Skin epidermis (tissue), 12 donors: ENCODE results near the gene TERT.
"Not testable (repeated sequence)": the region's sequence is repeated elsewhere in the genome, so short reads cannot be mapped to it uniquely, and the experiment has no call there.

Experiments used
- H3K27ac ChIP-seq, 21 experiments: fragments of 200-600 bp; sonication (generic) in 11 of 21; one replicate each; pipeline ENCODE4 v1.5.0; 2020; ENCODE audit warnings: mild to moderate bottlenecking in 3 of 21, inconsistent platforms in 2 of 21, moderate library complexity in 2 of 21
- H3K4me3 ChIP-seq, 7 experiments: fragments of 200-600 bp; sonication (generic) in 2 of 7; one replicate each; pipeline ENCODE4 v1.5.0; 2020; ENCODE audit warnings: inconsistent platforms in 2 of 7, mild to moderate bottlenecking in 2 of 7, moderate library complexity in 1 of 7

Gene TERT

DNA sequence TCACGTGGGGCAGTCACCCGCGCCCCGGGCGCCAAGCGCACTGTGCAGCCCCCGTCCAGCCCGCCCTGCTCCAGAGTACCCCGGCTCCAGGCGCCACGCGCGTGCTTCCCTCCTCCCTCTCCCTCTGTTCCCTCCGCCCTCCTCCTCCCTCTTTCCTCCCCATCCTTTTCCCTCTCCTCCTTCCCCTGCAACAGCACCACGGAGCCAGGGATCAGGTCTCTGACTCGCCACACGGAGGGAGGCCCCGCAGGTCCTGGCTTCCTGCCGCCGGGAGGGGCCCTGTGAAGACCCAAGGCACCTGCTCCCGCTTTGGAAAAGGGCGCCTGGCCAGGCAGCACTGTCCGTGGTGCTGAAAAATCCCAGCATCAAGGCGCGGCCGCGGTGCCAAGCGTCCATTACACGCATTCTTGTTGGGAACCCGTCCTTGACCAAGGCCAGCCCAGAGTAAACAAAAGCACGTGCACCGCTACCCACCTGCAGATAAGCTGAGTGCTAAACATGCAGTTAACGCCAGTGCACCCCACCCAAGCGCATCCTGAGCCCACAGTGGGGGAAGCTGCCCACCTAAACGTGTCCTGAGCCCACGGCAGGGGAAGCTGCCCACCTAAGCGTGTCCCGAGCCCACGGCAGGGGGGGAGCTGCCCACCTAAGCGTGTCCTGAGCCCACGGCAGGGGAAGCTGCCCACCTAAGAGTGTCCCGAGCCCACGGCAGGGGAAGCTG is 48.0 kb downstream of the TERT start:
- H3K27ac ChIP-seq, result no peak overlapping the region
- no peak overlapping the region for H3K4me3 ChIP-seq

DNA sequence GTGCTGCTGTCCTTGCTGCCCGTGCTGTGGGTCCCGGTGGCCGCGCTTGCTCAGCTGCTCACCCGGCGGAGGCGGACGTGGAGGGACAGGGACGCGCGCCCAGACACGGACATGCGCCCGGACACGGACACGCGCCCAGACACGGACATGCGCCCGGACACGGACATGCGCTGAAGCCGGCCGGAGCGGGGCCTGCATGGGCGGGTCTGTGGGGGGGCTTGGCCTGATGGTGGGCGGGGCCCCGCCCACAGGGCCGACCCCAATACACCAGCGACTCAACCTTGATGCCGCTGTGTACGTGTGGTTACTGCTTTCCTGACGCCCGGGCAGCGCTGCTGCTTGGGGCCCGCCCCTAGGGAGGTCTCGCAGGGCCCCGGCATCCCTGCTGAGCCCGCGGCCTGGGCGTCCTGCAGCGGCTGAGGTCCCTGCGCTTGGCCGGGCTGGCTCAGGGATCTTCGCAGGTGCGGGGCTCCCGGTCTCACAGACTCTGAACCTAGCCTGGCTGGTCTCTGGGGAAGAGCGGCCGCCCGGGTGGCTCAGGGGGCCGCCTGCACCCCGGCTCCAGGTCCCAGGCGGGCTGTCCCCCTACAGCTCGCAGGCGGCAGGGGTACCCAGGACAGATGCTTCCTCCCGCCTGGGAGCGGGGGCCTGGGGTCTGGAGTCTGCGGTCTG is 48.8 kb downstream of the TERT start:
- no peak overlapping the region for H3K27ac ChIP-seq
- no peak overlapping the region for H3K4me3 ChIP-seq

DNA sequence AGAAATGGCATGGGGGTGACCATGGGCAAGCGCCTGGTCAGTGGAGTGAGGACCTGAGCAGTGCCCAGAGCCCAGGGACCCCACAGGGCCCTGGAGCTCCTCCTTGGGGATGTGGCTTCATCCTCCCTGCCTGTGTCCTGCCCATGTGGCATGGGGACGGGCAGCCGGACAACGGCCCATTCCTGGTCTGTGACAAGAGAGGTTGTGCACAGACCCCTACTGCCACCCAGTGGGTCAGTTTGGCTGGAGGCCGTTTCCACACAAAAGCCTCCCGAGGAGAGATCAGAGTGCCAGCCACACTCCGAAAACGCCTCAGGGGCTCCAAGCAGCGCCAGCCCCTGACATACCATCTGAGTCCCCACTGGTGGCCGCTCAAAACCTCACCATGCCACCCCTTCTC is 49.9 kb downstream of the TERT start:
- Histone ChIP-seq H3K4me3 (no peak overlapping the region), H3K27ac (no peak overlapping the region)

DNA sequence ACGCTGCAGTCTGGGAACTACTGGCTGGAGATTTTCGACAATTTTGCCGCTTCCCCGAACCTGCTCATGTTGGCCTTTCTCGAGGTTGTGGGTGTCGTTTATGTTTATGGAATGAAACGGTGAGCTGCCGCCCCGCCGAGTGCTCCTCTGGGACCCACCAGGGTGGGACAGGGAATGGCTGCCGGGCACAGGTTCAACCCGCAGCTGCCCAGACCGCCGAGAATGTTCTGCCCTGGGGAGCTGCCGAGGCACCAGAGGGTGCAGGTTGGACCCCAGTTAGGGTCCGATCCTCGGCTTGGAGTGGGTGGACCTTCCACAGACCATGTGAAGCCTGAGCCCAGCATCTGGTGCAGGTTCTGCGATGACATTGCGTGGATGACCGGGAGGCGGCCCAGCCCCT is 50.6 kb downstream of the TERT start:
- Histone ChIP-seq H3K4me3 (no peak overlapping the region), H3K27ac (no peak overlapping the region)

DNA sequence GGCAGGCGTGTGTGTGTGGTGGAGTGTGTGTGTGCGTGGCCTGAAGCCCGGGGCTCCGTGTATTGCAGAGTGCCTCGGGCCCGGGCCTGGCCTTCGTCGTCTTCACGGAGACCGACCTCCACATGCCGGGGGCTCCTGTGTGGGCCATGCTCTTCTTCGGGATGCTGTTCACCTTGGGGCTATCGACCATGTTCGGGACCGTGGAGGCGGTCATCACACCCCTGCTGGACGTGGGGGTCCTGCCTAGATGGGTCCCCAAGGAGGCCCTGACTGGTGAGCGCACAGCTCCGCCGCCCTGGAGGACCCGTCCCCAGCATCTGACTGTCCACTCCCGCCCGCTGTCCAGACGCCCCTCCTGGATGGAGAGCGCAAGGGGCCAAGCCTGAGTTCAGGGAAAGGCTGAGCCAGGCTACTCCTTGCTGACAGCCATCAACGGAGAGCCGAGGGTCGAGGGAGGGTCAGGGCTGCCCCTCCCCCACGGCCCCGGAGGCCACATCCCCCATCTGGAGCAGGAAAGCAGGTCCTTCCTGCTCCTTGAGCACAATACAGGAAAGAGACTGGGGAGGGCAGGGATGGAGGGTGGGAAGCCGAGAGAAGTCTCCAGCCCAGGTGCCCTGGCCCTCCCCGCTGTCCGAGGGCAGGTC is 51.3 kb downstream of the TERT start:
- H3K4me3 ChIP-seq, result no peak overlapping the region
- H3K27ac ChIP-seq, result no peak overlapping the region

DNA sequence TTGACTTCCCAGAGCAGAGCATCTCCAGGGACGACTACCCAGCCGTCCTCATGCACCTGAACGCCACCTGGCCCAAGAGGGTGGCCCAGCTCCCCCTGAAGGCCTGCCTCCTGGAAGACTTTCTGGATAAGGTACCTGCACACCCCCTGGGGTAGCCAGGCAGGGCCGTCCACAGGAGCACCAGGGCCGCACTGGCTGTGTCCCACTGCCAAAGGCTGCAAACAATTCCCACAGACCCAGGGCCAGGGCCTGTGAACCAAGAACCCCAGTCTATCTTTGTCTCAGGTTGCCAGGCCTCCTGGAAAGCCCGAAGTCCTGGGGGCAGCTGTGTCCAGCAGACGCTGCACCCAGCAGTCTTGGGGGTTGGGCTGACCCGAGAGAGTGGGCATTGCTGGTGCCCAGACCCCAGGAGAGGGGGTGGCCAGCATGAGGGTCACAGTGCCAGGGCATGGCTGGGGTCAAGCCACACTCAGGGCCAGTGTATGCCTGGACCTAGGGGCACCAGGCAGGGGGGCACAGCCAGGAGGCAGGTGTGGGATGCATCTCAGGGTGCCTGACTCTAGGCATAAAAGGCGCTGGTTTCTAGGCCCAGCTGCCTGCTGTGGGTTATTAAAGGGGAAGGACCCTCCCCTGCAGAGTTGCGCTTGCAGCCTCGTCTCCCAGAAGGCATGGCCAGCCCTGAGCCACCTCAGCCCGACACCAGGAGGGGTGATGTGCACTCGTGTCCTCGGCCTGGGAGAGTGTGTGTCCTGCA is 52.0 kb downstream of the TERT start:
- no peak overlapping the region for H3K27ac ChIP-seq
- no peak overlapping the region for H3K4me3 ChIP-seq

DNA sequence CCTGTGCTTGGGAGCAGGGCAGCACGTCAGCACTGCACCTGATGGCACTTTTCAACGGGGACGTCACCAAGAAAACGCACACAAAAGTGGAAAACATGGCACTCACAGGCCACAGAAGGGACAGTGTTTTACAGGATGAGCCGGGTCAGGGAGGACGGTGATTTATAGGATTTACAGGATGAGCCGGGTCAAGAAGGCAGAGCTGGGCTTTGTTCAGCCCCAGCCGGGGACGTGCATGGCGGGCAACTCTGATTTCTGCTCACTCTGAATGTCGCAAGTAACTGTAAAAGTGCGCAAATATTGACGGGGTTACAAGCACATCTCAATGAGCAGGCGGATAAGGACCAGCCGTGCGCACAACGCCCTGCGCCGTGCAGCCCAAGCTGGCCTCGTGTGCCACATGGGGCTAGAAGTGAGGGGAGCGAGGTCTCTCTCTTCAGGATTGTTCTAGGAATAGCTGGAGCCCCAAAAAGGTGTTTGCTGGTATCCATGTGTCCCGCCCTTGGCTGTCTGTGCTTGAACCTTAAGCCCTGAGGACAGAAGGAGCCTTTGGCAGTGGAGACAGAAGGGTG is 53.3 kb downstream of the TERT start:
- Histone ChIP-seq H3K4me3 (no peak overlapping the region), H3K27ac (no peak overlapping the region)

DNA sequence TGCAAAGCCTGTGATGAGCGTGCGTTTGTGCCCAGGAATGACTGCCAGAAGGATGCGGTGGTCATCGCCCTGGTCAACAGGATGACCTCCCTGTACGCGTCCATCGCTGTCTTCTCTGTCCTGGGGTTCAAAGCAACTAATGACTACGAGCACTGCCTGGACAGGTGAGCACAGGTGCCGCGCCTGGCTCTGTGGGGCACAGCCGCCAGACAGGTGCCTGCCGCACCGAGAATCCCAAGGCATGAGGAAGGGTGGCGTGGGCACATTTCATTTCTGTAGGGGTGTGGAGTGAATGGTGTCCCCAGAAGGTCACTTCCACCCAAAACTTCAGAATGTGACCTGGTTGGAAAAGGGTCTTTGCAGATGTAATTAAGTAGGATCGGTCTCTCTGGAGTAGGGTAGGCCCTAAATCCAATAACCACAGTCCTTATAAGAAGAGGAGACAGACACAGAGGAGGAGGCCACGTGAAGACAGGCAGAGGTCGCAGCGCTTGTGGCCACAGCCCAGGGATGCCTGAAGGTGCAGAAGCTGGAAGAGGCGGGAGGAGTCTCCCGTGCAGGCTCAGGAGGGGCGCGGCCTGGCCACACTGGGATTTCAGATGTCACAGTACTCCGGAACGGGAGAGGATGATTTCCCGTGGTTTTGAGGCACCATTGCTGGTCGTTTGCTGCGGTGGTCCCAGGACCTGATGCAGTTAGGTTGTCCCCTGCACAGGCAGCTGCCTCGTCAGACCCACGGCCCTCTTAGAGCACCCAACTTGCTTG is 54.2 kb downstream of the TERT start:
- H3K4me3 ChIP-seq, result no peak overlapping the region
- H3K27ac ChIP-seq, result no peak overlapping the region

DNA sequence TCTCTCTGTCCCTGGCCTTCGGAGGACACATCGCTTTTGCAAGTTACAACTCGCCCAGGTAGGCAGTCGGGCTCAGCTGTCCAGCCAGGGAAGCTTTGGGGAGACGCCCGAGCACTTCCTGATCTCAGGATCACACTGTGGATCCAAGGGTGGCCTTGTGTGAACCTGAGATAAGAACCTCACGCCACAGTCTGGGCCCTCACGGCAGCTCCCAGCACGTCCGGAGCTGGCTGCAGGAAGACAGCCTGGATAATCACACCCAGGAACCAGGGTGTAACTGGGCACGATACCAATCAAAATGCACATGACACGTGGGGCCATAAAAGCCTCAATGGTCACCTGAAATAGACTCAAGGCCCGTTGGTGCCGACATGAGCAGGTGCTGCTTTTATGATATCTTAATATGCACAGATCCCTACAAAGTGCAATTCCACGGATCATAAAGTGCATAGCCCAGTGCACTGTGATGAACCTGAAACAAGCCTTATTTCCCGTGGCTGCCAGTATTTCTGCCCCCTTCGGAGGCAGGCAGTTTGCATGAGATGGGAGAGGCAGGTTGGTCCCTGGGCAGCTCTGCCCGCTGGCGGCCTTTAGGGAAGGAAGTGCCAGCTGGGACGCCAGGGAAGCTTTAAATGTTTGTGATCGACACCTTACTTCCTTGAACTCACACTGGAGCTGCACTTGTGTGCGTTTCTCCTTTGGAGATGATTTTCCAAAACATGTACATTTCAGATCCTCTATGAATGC is 55.2 kb downstream of the TERT start:
- no peak overlapping the region for H3K27ac ChIP-seq
- no peak overlapping the region for H3K4me3 ChIP-seq

DNA sequence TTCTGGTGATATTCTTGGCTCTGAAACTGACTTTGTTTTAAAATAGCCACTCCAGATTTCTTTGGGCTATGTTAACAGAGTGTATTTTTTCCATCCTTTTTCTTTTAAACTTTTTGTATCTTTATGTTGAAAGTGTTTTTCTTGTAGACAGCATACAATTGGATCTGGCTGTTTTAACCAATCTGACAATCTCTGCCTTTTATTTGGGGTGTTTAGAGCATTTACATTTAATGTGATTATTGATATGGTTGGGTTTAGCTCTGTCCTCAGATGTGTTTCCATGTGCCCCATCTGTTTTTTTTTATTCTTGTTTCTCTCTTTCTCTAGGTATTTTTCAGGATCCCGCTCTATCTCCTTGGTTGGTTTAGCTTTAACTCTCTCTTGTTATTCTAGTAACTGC is 59.0 kb downstream of the TERT start:
- no peak overlapping the region for H3K27ac ChIP-seq

DNA sequence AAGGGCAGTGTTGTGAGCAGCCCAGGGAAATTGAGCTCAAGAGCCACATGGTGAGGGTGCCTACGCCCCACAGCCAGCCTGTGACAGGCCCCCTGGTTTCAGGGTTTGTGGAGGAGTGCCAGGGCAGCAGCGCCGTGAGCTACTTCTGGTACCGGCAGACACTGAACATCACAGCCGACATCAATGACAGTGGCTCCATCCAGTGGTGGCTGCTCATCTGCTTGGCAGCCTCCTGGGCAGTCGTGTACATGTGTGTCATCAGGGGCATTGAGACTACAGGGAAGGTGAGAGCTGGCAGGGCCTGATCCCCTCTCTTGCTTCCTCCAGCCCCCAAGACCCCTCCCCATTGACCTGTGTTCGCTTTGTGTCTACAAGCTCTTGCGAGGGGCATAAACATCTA is 59.5 kb downstream of the TERT start:
- H3K27ac ChIP-seq, result no peak overlapping the region
- no peak overlapping the region for H3K4me3 ChIP-seq

More for the DNA sequence above, 59.0 kb downstream of the TERT start:
- H3K4me3 ChIP-seq, result no peak overlapping the region

DNA sequence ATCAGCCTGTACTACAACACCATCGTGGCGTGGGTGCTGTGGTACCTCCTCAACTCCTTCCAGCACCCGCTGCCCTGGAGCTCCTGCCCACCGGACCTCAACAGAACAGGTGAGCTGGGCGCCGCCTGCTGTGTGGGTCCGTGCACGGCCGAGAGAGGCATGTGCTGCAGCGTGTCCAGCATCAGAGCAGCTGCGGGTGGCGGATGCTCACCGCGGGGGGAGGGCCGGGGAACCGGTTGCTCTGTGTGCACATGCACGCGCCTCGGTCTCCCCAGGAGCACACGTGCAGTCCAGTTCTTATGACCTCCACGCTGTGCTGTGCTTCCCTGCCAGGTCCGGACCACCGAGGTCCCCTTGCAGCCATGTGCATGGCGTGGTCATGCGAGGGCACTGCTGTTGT is 62.1 kb downstream of the TERT start:
- Histone ChIP-seq H3K4me3 (no peak overlapping the region), H3K27ac (no peak overlapping the region)

DNA sequence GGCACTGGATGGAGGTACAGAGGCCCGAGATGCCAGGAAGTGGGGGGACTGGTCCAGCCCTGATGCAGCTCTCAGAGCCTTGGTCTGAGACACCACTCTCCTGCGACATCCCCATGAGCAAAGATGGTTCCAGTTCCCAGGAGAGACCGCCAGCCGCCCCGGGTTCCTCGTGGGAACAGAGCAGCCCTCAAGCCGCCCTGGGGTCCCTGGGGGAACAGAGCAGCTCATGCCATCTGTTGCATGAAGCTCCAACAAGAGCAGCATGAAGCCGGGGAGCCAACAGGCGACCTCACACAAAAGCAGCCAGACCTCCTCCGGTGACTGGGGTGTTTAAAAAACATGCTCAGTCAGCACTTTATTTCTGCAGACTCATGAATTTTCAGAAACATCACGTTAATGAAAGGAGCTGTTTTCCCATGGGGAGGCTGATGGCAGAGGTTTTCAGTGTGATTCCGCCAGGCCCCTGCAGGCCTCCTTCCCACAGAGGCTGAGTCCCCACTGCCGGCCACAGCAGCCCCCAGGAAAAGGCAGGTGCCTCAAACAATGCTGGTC is 63.4 kb downstream of the TERT start:
- H3K27ac ChIP-seq, result no peak overlapping the region
- H3K4me3 ChIP-seq, result no peak overlapping the region

DNA sequence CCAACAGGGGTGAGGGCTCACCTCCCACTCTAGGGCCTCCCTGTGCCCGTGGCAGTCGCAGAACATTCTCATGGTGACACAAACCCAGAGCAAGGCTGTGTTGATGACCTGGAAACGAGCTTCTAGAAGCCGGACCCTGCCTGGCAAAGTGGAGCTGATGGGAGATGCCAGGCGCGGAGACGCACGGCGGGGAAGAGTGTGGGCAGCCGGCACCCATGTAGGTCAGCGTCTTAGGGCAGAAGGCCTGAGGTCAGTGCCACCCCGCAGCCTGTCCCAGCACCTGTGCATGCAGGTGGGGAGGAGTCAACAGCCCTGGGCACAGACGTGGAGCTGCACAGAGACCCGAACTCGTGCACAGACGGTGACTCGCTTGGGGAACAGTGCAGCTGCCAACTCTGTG is 64.3 kb downstream of the TERT start:
- no peak overlapping the region for H3K27ac ChIP-seq
- H3K4me3 ChIP-seq, result no peak overlapping the region

DNA sequence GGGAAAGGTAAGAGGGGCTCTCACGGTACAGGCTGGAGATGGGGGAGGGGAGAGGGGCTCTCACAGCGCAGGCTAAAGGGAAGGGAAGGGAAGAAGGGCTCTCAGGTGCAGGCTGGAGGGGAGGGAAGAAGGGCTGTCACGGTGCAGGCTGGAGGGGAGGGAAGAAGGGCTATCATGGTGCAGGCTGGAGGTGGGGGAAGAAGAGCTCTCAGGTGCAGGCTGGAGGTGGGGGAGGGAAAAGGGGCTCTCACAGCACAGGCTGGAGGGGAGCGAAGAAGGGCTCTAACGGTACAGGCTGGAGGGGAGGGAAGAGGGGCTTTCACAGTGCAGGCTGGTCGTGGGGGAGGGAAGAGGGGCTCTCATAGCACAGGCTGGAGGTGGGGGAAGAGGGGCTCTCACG is 65.0 kb downstream of the TERT start:
- H3K4me3 ChIP-seq, result no peak overlapping the region

DNA sequence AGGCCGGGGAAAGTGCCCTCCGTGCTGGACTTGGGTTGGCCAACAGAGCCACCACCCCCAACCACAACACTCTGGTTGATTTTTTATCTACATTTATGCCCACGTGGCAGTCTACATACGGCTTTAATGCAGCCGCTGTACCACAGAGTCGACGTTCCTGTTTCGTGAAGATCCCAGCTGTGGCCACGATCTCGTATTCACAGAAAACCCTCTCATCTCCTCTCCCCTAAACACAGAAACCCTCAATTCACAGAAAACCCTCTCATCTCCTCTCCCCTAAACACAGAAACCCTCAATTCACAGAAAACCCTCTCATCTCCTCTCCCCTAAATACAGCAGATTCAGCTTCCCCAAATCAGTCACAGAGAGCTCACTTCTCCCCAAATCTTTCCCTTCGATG is 65.8 kb downstream of the TERT start:
- not testable (repeated sequence) for H3K4me3 ChIP-seq, H3K27ac ChIP-seq

More for the DNA sequence above, 65.0 kb downstream of the TERT start:
- H3K27ac ChIP-seq, result no peak overlapping the region

DNA sequence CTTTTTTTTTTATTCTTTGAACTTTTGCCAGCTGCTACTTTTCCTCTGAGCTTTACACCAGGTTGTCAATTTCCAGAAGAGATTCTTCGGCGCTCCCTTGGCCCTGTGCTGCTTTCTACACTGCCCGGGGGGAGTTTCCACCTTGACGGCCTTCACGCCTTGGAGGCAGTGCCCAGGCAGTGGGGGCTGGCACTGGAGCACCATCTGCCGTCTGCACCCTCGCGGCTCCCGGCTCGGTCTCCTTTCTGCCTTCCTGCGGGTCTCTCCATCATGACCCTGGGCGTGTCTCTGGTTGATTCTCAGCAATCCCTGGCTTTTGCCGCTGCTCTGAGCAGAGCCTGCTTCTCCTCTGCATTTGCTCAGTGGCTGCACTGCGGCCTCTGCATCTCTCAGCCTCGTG is 66.7 kb downstream of the TERT start:
- H3K4me3 ChIP-seq, result no peak overlapping the region

DNA sequence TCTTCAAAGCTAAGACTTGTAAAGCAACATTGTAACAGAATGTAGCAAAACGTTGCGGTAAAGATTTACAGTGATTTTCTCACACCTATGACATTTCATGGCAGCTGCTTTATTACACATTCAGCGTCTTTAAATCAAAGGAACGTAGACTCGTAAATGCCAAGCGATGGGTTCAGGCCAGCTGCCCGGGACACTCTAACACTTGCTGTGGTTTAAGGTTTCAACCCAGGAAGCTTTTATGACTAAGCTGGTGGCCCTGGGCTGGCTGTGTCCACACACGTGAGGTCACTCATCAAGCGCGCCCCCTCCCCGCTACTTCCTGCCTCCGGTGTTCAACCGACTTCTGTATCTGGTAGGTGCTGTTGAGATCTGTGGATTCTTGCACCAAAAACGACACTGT is 67.2 kb downstream of the TERT start:
- H3K27ac ChIP-seq, result no peak overlapping the region
- no peak overlapping the region for H3K4me3 ChIP-seq

More for the DNA sequence above, 66.7 kb downstream of the TERT start:
- no peak overlapping the region for H3K27ac ChIP-seq
